CD14-positive monocyte (primary cell): ENCODE data around the gene MYO1D. TPM values are rescaled to one million over a fixed set of nuclear protein-coding genes. Genes with fewer than 3 reads are reported as not detected.

Source experiments
- DNase-seq, 3 donors: peaks; one replicate each; pipeline ENCODE4 v3.0.0-alpha.2; 2011 to 2022
- H2AFZ ChIP-seq: 2 replicates; pipeline ENCODE4 v1.6.0; 2012; ENCODE audit warnings: mild to moderate bottlenecking, low read depth, low read length, inconsistent platforms; ENCODE audit not compliant: insufficient read depth, poor library complexity, severe bottlenecking
- H3K27ac ChIP-seq, 2 donors: 1 replicate in 1 of 2; 2 replicates in 1 of 2; pipeline ENCODE4 v1.5.1; 2012 to 2013; ENCODE audit warnings: low read length in 2 of 2, control low read depth in 1 of 2, inconsistent platforms in 1 of 2, low read depth in 1 of 2, mild to moderate bottlenecking in 1 of 2
- H3K27me3 ChIP-seq, 2 donors: one replicate each; pipeline versions ENCODE4 v1.6.0 to v1.6.1; 2011 to 2013; ENCODE audit warnings: low read length in 2 of 2; ENCODE audit not compliant: control insufficient read depth in 2 of 2, insufficient read depth in 2 of 2
- H3K36me3 ChIP-seq, 2 donors: replicated peaks in 1 of 2; 1 replicate in 1 of 2; 2 replicates in 1 of 2; pipeline versions ENCODE4 v1.5.1 to v1.6.1; 2012 to 2013; ENCODE audit warnings: low read length in 2 of 2, control low read depth in 1 of 2, inconsistent platforms in 1 of 2, mild to moderate bottlenecking in 1 of 2; ENCODE audit not compliant: insufficient read depth in 2 of 2, control insufficient read depth in 1 of 2
- H3K4me1 ChIP-seq, 2 donors: 1 replicate in 1 of 2; 2 replicates in 1 of 2; pipeline versions ENCODE4 v1.5.1 to v1.6.1; 2012 to 2013; ENCODE audit warnings: low read length in 2 of 2, control low read depth in 1 of 2, inconsistent platforms in 1 of 2, mild to moderate bottlenecking in 1 of 2, moderate library complexity in 1 of 2; ENCODE audit not compliant: insufficient read depth in 2 of 2, control insufficient read depth in 1 of 2
- H3K4me2 ChIP-seq: replicated peaks from 2 replicates; pipeline ENCODE3; 2012; ENCODE audit warnings: low read length, moderate library complexity, mild to moderate bottlenecking; ENCODE audit not compliant: poor library complexity, severe bottlenecking; ENCODE audit errors: extremely low read depth
- H3K4me3 ChIP-seq, 3 experiments: fragments of 200-600 bp in 1 of 3; sonication (generic) in 1 of 3; replicated peaks in 1 of 3; 1 replicate in 2 of 3; 2 replicates in 1 of 3; pipeline ENCODE4 v1.5.1; 2011 to 2013; ENCODE audit warnings: low read length in 3 of 3, mild to moderate bottlenecking in 3 of 3, control low read depth in 2 of 3, low read depth in 2 of 3, inconsistent platforms in 1 of 3, moderate library complexity in 1 of 3
- H3K79me2 ChIP-seq: 2 replicates; pipeline ENCODE4 v1.6.0; 2012; ENCODE audit warnings: mild to moderate bottlenecking, control low read depth, inconsistent platforms, low read length, moderate library complexity; ENCODE audit not compliant: insufficient read depth
- H3K9ac ChIP-seq: 2 replicates; pipeline ENCODE4 v1.6.0; 2017; ENCODE audit warnings: low read length, mild to moderate bottlenecking; ENCODE audit not compliant: insufficient read depth, poor library complexity, severe bottlenecking
- H3K9me3 ChIP-seq, 2 donors: replicated peaks in 1 of 2; 1 replicate in 1 of 2; 2 replicates in 1 of 2; pipeline versions ENCODE4 v1.5.1 to v1.6.1; 2012 to 2013; ENCODE audit warnings: low read length in 2 of 2, control low read depth in 1 of 2; ENCODE audit not compliant: control insufficient read depth in 1 of 2, insufficient read depth in 1 of 2
- H4K20me1 ChIP-seq: 2 replicates; pipeline ENCODE4 v1.6.0; 2012; ENCODE audit warnings: mild to moderate bottlenecking, low read length, control low read depth, moderate library complexity; ENCODE audit not compliant: insufficient read depth
- H3K27ac Mint-ChIP-seq, 7 donors: one replicate each; pipeline ENCODE4 v1.8.0; 2020; ENCODE audit warnings: mild to moderate bottlenecking in 7 of 7, mixed read lengths in 7 of 7, moderate library complexity in 6 of 7, inconsistent platforms in 2 of 7
- H3K27me3 Mint-ChIP-seq, 3 donors: one replicate each; pipeline ENCODE4 v1.8.0; 2021 to 2022; ENCODE audit warnings: low read depth in 3 of 3, mild to moderate bottlenecking in 3 of 3, mixed read lengths in 3 of 3, moderate library complexity in 3 of 3, inconsistent platforms in 1 of 3
- H3K36me3 Mint-ChIP-seq, 2 donors: one replicate each; pipeline ENCODE4 v1.8.0; 2020; ENCODE audit warnings: mixed read lengths in 2 of 2, inconsistent platforms in 1 of 2, mild to moderate bottlenecking in 1 of 2
- H3K4me1 Mint-ChIP-seq: one replicate; pipeline ENCODE4 v1.8.0; 2020; ENCODE audit warnings: mild to moderate bottlenecking, mixed read lengths
- H3K4me3 Mint-ChIP-seq, 2 donors: one replicate each; pipeline ENCODE4 v1.8.0; 2020; ENCODE audit warnings: mild to moderate bottlenecking in 2 of 2, mixed read lengths in 2 of 2, moderate library complexity in 1 of 2
- H3K9me3 Mint-ChIP-seq, 7 donors: one replicate each; pipeline ENCODE4 v1.8.0; 2020 to 2022; ENCODE audit warnings: mixed read lengths in 7 of 7, mild to moderate bottlenecking in 6 of 7, moderate library complexity in 6 of 7, inconsistent platforms in 2 of 7
- WGBS: methylation state at CpG from one replicate; pipeline ENCODE4 v1.1.5; 2013; ENCODE audit warnings: missing lambda C conversion rate; ENCODE audit not compliant: insufficient coverage; 5-methylcytosine and 5-hydroxymethylcytosine counted together
- intact Hi-C, 2 donors: fragments of 100-400 bp; cut with micrococcal nuclease; formaldehyde crosslinking; loops; one replicate each; pipeline versions ENCODE4 v1.15.0 to v1.15.1; 2023
- polyA plus RNA-seq, 3 donors: library from polyadenylated mRNA; depleted of rRNA in 1 of 3; unstranded in 2 of 3; stranded (reverse) in 1 of 3; fragments of 300-500 nt in 2 of 3; fragments of >200 nt in 1 of 3; fragmentation: Illumina TruSeq in 2 of 3; gene quantifications; 1 replicate in 2 of 3; 2 replicates in 1 of 3; pipeline ENCODE4 v1.2.3, GENCODE V29; 2012 to 2021
- TF ChIP-seq, protein P1 (sequence below): fragments of 200-600 bp; IDR thresholded peaks from one replicate; pipeline ENCODE4 v1.8.0; 2022; ENCODE audit warnings: antibody characterized with exemption, mild to moderate bottlenecking

MYO1D gene
- polyA plus RNA-seq, 3 donors = 0.22 to 0.39 (median 0.26) TPM

GRCh38 chr17:32604966-32605365, 272.0 kb downstream of the MYO1D start:
- Mint-ChIP-seq H3K4me3 (no peak overlapping the region), H3K27ac (no peak overlapping the region), H3K9me3 (peaks cover 0 to 2% (median under 1%) of the 10 kb centered on the region in 7 donors), H3K27me3 (peaks cover 11 to 16% (median 13%) of the 10 kb centered on the region in 3 donors), H3K4me1 (peaks cover 9% of the 10 kb centered on the region), H3K36me3 (no peaks in the 10 kb centered on the region)
- no peaks in the 10 kb centered on the region for H3K9me3 ChIP-seq
- no peak overlapping the region for H3K9ac ChIP-seq
- WGBS = 100% methylated on average over 1 of the region's 4 CpGs
- no peak overlapping the region for H2AFZ ChIP-seq
- H3K79me2 ChIP-seq = no peaks in the 10 kb centered on the region
- no peak overlapping the region for H3K4me3 ChIP-seq
- H3K4me1 ChIP-seq = peaks cover 7 to 8% of the 10 kb centered on the region in 2 donors
- H3K4me2 ChIP-seq = no peak overlapping the region
- no peaks in the 10 kb centered on the region for H3K36me3 ChIP-seq
- DNase-seq = no peak
- H4K20me1 ChIP-seq = no peaks in the 10 kb centered on the region
- peaks cover 0 to 3% of the 10 kb centered on the region in 2 donors for H3K27me3 ChIP-seq
- TF ChIP-seq, protein P1, sequence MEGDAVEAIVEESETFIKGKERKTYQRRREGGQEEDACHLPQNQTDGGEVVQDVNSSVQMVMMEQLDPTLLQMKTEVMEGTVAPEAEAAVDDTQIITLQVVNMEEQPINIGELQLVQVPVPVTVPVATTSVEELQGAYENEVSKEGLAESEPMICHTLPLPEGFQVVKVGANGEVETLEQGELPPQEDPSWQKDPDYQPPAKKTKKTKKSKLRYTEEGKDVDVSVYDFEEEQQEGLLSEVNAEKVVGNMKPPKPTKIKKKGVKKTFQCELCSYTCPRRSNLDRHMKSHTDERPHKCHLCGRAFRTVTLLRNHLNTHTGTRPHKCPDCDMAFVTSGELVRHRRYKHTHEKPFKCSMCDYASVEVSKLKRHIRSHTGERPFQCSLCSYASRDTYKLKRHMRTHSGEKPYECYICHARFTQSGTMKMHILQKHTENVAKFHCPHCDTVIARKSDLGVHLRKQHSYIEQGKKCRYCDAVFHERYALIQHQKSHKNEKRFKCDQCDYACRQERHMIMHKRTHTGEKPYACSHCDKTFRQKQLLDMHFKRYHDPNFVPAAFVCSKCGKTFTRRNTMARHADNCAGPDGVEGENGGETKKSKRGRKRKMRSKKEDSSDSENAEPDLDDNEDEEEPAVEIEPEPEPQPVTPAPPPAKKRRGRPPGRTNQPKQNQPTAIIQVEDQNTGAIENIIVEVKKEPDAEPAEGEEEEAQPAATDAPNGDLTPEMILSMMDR = no peak
- intact Hi-C loops = loop anchor here (5.0 kb wide), 2 partner anchors 118 to 123 kb away; partner anchors contain the start of gene CDK5R1 (in 1 of the 2)
- H3K27ac ChIP-seq = no peak overlapping the region

DNA sequence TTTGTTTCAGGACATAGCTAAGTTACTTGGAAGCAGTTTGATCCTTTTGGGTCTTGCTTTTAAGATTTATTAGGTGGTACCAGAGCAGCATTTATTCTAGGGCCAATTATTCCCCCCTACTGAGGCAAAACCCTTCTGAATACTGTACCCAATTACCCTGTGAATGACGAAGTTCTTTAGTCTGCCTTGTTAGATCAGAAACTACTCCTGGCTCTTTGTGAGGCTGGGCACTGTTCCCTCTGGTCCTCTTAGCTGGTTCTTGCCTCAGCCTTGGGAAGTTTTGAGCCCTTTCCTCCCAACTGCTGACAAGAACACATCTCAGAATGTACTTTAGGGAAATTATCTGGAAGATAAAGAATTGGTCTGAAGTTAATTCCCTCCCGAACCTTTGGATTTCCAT, 274.5 kb downstream of the MYO1D start:
- no peak overlapping the region for H3K9ac ChIP-seq
- Mint-ChIP-seq H3K9me3 (peaks cover 0 to 7% (median 2%) of the 10 kb centered on the region in 7 donors), H3K36me3 (no peaks in the 10 kb centered on the region), H3K4me3 (no peak overlapping the region), H3K27ac (no peak overlapping the region), H3K27me3 (peaks cover 5 to 11% (median 11%) of the 10 kb centered on the region in 3 donors), H3K4me1 (no peaks in the 10 kb centered on the region)
- no peak overlapping the region for H3K27ac ChIP-seq
- H3K4me2 ChIP-seq = no peak overlapping the region
- TF ChIP-seq, protein P1 = no peak
- DNase-seq = no peak
- no peaks in the 10 kb centered on the region for H3K36me3 ChIP-seq
- H3K27me3 ChIP-seq = peaks cover 0 to 3% of the 10 kb centered on the region in 2 donors
- no peak overlapping the region for H3K4me3 ChIP-seq
- no CpG with 5 or more reads among the region's 2 CpGs for WGBS
- no peak overlapping the region for H2AFZ ChIP-seq
- intact Hi-C loops = no loop called here
- H3K4me1 ChIP-seq = no peaks in the 10 kb centered on the region
- H3K79me2 ChIP-seq = no peaks in the 10 kb centered on the region
- H3K9me3 ChIP-seq = no peaks in the 10 kb centered on the region
- H4K20me1 ChIP-seq = no peaks in the 10 kb centered on the region
